ENCODE data around the gene PLXND1. TPM values are rescaled to one million over a fixed set of nuclear protein-coding genes. Genes with fewer than 3 reads are reported as not detected.

Gene PLXND1
- total RNA-seq, 1 experiment from 2014 or later: 22.0 TPM

DNA sequence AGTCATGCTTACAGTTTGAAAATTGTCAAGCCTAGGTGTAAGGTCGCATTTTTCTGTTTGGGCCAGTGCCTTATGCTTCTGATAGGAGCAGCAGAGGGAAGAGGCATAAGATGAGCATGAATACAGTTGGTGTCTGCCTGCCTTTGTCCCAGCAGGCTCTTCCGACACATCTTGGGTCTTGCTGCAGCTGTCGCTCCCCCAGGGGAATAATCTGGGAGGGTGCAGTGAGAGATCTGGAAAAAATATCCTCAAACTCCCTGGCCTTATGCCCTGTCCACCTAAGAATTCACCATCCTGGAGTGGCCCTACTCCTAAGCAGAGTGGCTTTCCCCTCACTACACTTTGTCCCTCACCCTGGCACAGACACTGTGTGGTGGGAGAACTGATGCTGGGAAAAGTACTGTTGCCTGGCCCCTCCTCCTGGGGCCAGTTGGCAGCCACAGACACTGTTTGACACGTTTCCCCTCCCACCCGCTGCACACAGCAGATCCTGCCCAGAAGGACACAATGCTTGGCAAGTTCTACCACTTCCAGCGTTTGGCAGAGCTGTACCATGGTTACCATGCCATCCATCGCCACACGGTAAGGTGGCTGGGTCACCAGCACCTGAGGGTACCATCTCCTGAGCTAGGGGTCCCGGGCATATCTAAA lies 99.2 kb downstream of the PLXND1 start:
- Mint-ChIP-seq H3K4me1 (ENCODE audit: low read depth, unreplicated experiment) (no peaks in the 10 kb centered on the region), H3K4me3 (ENCODE audit: low read depth, unreplicated experiment) (no peak overlapping the region), H3K9me3 (ENCODE audit: low read depth, unreplicated experiment) (no peaks in the 10 kb centered on the region), H3K27me3 (ENCODE audit: unreplicated experiment) (no peaks in the 10 kb centered on the region), H3K27ac (ENCODE audit: unreplicated experiment) (no peak overlapping the region), H3K36me3 (ENCODE audit: insufficient read depth, unreplicated experiment) (no peaks in the 10 kb centered on the region)
- TF ChIP-seq CTCF (IDR thresholded peaks at IDR 0.05; ENCODE audit: unreplicated experiment): no peak
- intact Hi-C loops (cut with micrococcal nuclease; ENCODE audit: unreplicated experiment): no loop called here
- CTCF ChIA-PET: no interaction called here
- DNase-seq: no peak
- BruUV-seq (replicated peaks): no TSS peak

DNA sequence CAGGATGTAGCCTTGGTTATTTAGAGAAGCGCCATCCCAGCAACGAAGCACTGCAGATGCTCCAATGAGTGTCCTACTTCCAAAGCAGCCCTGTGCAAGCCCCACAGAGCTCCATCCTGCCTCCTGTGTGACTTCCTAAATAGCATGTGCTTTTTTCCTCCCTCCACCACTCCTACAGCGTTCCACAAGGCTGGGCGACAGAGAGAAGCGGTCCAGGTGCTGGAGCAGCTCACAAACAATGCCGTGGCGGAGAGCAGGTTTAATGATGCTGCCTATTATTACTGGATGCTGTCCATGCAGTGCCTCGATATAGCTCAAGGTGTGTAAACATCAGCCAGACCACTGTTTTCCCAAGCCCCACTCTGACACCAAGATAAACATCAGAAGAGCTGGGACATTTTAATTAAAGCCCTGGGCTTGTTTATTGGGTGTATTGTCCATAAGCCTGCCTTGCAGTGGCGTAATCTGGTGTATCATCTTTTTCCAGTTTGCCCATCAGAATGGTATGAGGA lies 100.2 kb downstream of the PLXND1 start:
- H3K9me3 Mint-ChIP-seq (ENCODE audit: low read depth, unreplicated experiment): no peaks in the 10 kb centered on the region
- intact Hi-C loops (cut with micrococcal nuclease; ENCODE audit: unreplicated experiment): no loop called here
- no peak overlapping the region for H3K27ac Mint-ChIP-seq (ENCODE audit: unreplicated experiment)
- H3K27me3 Mint-ChIP-seq (ENCODE audit: unreplicated experiment): no peaks in the 10 kb centered on the region
- no peaks in the 10 kb centered on the region for H3K4me1 Mint-ChIP-seq (ENCODE audit: low read depth, unreplicated experiment)
- DNase-seq: no peak
- no TSS peak for BruUV-seq (replicated peaks)
- no peak for TF ChIP-seq CTCF (IDR thresholded peaks at IDR 0.05; ENCODE audit: unreplicated experiment)
- H3K36me3 Mint-ChIP-seq (ENCODE audit: insufficient read depth, unreplicated experiment): no peaks in the 10 kb centered on the region
- no peak overlapping the region for H3K4me3 Mint-ChIP-seq (ENCODE audit: low read depth, unreplicated experiment)
- CTCF ChIA-PET: no interaction called here

DNA sequence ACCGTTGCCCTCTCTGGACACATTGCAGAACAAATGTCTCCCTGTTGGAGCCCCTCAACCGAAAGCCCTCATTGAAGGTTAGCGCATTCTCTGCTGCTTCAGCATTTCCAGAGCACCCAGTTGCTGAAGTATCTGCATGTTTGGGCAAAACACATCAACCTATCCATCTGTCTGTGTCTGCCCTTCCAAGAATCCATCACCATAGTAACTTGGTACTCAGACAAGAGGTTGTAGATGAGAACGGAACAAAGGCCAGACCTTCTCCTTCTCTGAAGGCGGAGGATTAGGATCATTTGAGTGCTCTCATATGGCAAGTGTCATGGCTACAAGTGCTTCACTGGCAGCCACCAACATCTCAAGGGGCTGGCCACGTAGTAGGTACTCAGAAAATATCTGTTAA lies 101.1 kb downstream of the PLXND1 start:
- DNase-seq: no peak
- no peaks in the 10 kb centered on the region for H3K9me3 Mint-ChIP-seq (ENCODE audit: low read depth, unreplicated experiment)
- TF ChIP-seq CTCF (IDR thresholded peaks at IDR 0.05; ENCODE audit: unreplicated experiment): no peak
- no peaks in the 10 kb centered on the region for H3K36me3 Mint-ChIP-seq (ENCODE audit: insufficient read depth, unreplicated experiment)
- H3K4me1 Mint-ChIP-seq (ENCODE audit: low read depth, unreplicated experiment): no peaks in the 10 kb centered on the region
- no peaks in the 10 kb centered on the region for H3K27me3 Mint-ChIP-seq (ENCODE audit: unreplicated experiment)
- no TSS peak for BruUV-seq (replicated peaks)
- H3K4me3 Mint-ChIP-seq (ENCODE audit: low read depth, unreplicated experiment): no peak overlapping the region
- CTCF ChIA-PET: no interaction called here
- intact Hi-C loops (cut with micrococcal nuclease; ENCODE audit: unreplicated experiment): no loop called here
- H3K27ac Mint-ChIP-seq (ENCODE audit: unreplicated experiment): no peak overlapping the region

Other genes with a start within 250 kb of the PLXND1 start
- gene EFCAB12, start 178.0 kb downstream of the PLXND1 start, total RNA-seq (2022): 0.42 and 0.54 TPM in 2 replicates
- 49.8 and 52.3 TPM in 2 replicates for gene MBD4, start 166.7 kb downstream of the PLXND1 start, total RNA-seq (2022)
- 33.5 and 35.5 TPM in 2 replicates for gene IFT122, start 166.5 kb downstream of the PLXND1 start, total RNA-seq (2022)
- gene RHO, start 78.0 kb downstream of the PLXND1 start, total RNA-seq (2022): not detected in 2 replicates
- not detected in 2 replicates for gene H1-8, start 63.5 kb downstream of the PLXND1 start, total RNA-seq (2022)

All from Calu3 (cell line).